ENCODE data around the gene ADTRP. TPM values are rescaled to one million over a fixed set of nuclear protein-coding genes. Genes with fewer than 3 reads are reported as not detected.

ADTRP gene
- total and polyA plus RNA-seq, 5 donors = 0.05 to 0.59 (median 0.42) TPM; not detected in 2

GRCh38 chr6:11785415-11785773 is 6.8 kb upstream of the ADTRP start:
- DNase-seq (no peak), ATAC-seq (no peak)
- Histone ChIP-seq H3K4me1 (ENCODE audit: control insufficient read depth, insufficient read depth, low read length) (no peaks in the 10 kb centered on the region), H3K4me3 (ENCODE audit: low read length) (no peak overlapping the region), H3K27me3 (ENCODE audit: control insufficient read depth, insufficient read depth) (no peaks in the 10 kb centered on the region), H3K9me3 (ENCODE audit: control insufficient read depth, low read length) (no peaks in the 10 kb centered on the region), H3K27ac (ENCODE audit: low read length) (no peak overlapping the region)
- WGBS = 74% methylated on average over 5 of the region's 5 CpGs
- intact Hi-C loops (cut with DNase I) = no loop called here

DNA sequence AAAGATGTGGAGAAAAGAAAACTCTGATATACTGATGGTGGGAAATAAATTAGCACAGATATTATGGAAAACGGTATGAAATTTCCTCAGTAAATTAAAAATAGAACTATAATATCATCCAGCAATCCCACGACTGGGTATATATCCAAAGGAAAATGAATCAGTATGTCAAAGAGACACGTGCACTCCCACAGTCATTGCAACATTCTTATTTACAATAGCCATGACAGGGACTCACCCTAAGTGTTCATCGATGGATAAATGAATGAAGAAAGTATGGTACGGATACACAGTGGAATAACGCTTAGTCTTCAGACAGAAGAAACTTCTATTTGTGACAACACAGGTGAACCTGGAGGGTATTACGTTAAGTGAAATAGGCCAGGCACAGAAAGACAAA is 5.7 kb upstream of the ADTRP start:
- Histone ChIP-seq H3K4me3 (ENCODE audit: low read length) (no peak overlapping the region), H3K9me3 (ENCODE audit: control insufficient read depth, low read length) (no peaks in the 10 kb centered on the region), H3K27me3 (ENCODE audit: control insufficient read depth, insufficient read depth) (no peaks in the 10 kb centered on the region), H3K27ac (ENCODE audit: low read length) (no peak overlapping the region), H3K4me1 (ENCODE audit: control insufficient read depth, insufficient read depth, low read length) (no peaks in the 10 kb centered on the region)
- ATAC-seq (no peak), DNase-seq (no peak)
- intact Hi-C loops (cut with DNase I) = no loop called here
- 75% methylated on average over 7 of the region's 7 CpGs for WGBS

GRCh38 chr6:11783524-11784064 is 5.0 kb upstream of the ADTRP start:
- no peak for ATAC-seq
- intact Hi-C loops (cut with DNase I) = no loop called here
- WGBS = 76% methylated on average over 6 of the region's 6 CpGs

DNA sequence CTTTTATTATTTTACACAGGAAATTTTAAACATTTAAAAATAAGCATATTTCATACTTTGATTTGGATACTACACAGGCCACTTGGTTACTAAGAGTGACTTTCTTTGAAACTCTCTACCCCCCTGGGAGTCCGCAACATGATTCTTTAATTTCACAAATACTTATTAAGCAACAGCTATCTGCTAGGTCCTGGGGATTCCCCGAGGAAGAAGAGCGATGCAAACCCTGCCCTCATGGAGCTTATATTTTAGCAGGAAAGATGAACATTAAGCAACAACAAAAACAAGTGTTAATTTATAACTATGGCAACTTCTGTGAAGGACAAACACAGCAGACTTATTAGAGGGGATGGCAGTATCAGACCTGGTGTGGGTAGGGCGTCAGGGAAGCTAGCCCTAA is 3.9 kb upstream of the ADTRP start:
- WGBS = 95% methylated on average over 4 of the region's 4 CpGs
- Histone ChIP-seq H3K27me3 (ENCODE audit: control insufficient read depth, insufficient read depth) (no peaks in the 10 kb centered on the region), H3K9me3 (ENCODE audit: control insufficient read depth, low read length) (no peaks in the 10 kb centered on the region), H3K4me3 (ENCODE audit: low read length) (no peak overlapping the region), H3K4me1 (ENCODE audit: control insufficient read depth, insufficient read depth, low read length) (no peaks in the 10 kb centered on the region), H3K27ac (ENCODE audit: low read length) (no peak overlapping the region)
- intact Hi-C loops (cut with DNase I) = no loop called here
- no peak for ATAC-seq
- DNase-seq = no peak

More at GRCh38 chr6:11783524-11784064, 5.0 kb upstream of the ADTRP start:
- Histone ChIP-seq H3K27ac (ENCODE audit: low read length) (no peak overlapping the region), H3K4me1 (ENCODE audit: control insufficient read depth, insufficient read depth, low read length) (no peaks in the 10 kb centered on the region), H3K4me3 (ENCODE audit: low read length) (no peak overlapping the region), H3K27me3 (ENCODE audit: control insufficient read depth, insufficient read depth) (no peaks in the 10 kb centered on the region), H3K9me3 (ENCODE audit: control insufficient read depth, low read length) (no peaks in the 10 kb centered on the region)
- no peak for DNase-seq

DNA sequence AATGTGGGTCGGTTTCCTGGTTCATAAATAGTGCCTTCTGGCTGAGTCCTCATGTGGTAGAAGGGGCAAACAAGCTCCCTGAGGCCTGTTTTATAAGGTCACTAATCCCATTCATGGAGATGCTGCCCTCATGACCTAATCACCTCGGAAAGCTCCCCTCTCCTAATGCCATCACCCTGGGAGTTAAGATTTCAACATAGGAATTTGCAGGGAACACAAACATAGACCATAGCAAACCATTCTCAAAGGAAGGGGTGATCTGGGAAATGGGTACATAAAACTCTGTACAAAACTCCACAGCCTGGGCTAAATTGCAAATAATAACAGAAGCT is 1.5 kb upstream of the ADTRP start:
- no peak overlapping the region for H3K27ac ChIP-seq (ENCODE audit: low read length)

DNA sequence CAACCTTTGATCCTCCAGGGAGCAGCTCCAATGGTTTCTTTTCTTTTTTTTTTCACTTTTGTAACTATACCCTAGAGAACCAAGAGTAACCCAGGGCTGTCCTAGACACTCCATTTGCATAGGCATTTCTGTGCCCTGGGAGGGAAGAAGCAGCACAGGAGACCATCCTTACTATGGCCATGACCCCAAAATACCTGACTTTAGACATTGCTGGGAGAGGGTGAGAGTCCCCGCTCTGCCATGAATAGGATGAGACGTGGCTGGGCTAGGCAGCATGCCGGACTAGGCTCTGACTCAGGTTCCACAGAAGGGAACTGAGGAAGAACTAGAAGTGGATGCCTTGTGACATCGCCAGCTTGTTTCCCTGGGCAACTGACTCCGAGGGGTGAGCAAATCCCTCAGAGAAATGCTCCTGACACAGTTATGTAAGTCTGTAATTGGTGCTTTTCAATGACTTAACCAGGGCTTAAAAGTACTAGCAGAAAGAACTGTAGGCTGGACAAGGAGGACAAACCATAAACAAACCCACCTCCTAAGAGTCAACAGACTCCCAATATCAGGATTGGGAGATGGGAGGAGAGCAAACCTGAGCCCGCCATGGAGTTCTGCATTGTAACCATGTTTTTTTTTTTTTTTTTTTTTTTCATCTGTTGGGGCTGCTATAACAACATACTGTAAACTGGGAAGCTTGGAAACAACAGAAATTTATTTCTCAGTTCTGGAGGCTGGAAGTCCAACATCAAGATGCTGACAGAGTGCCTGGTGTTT is 910 bp upstream of the ADTRP start:
- ATAC-seq = peak in 1 of 2 donors; percentile 13
- H3K4me3 ChIP-seq (ENCODE audit: low read length) = no peak overlapping the region
- no peak overlapping the region for H3K27ac ChIP-seq (ENCODE audit: low read length)
- no peaks in the 10 kb centered on the region for H3K27me3 ChIP-seq (ENCODE audit: control insufficient read depth, insufficient read depth)
- DNase-seq = no peak
- H3K4me1 ChIP-seq (ENCODE audit: control insufficient read depth, insufficient read depth, low read length) = no peaks in the 10 kb centered on the region
- H3K9me3 ChIP-seq (ENCODE audit: control insufficient read depth, low read length) = no peaks in the 10 kb centered on the region
- intact Hi-C loops (cut with DNase I) = no loop called here
- 85% methylated on average over 6 of the region's 6 CpGs for WGBS

More for the DNA sequence above, 1.5 kb upstream of the ADTRP start:
- no peak for DNase-seq
- no peak overlapping the region for H3K4me3 ChIP-seq (ENCODE audit: low read length)
- WGBS = 69% methylated on average over 2 of the region's 2 CpGs
- no peaks in the 10 kb centered on the region for H3K27me3 ChIP-seq (ENCODE audit: control insufficient read depth, insufficient read depth)
- intact Hi-C loops (cut with DNase I) = no loop called here
- no peaks in the 10 kb centered on the region for H3K9me3 ChIP-seq (ENCODE audit: control insufficient read depth, low read length)
- no peak for ATAC-seq
- no peaks in the 10 kb centered on the region for H3K4me1 ChIP-seq (ENCODE audit: control insufficient read depth, insufficient read depth, low read length)

GRCh38 chr6:11778036-11778435 is 567 bp downstream of the ADTRP start:
- H3K4me1 ChIP-seq (ENCODE audit: control insufficient read depth, insufficient read depth, low read length) = no peaks in the 10 kb centered on the region

GRCh38 chr6:11775791-11776409 is 2.7 kb downstream of the ADTRP start:
- no peaks in the 10 kb centered on the region for H3K9me3 ChIP-seq (ENCODE audit: control insufficient read depth, low read length)
- DNase-seq (no peak), ATAC-seq (no peak)
- H3K4me1 ChIP-seq (ENCODE audit: control insufficient read depth, insufficient read depth, low read length) = no peaks in the 10 kb centered on the region
- no peaks in the 10 kb centered on the region for H3K27me3 ChIP-seq (ENCODE audit: control insufficient read depth, insufficient read depth)
- no peak overlapping the region for H3K4me3 ChIP-seq (ENCODE audit: low read length)
- no peak overlapping the region for H3K27ac ChIP-seq (ENCODE audit: low read length)
- intact Hi-C loops (cut with DNase I) = no loop called here
- WGBS = 93% methylated on average over 8 of the region's 8 CpGs

More at GRCh38 chr6:11778036-11778435, 567 bp downstream of the ADTRP start:
- Histone ChIP-seq H3K4me3 (ENCODE audit: low read length) (no peak overlapping the region), H3K27me3 (ENCODE audit: control insufficient read depth, insufficient read depth) (no peaks in the 10 kb centered on the region), H3K27ac (ENCODE audit: low read length) (no peak overlapping the region), H3K9me3 (ENCODE audit: control insufficient read depth, low read length) (no peaks in the 10 kb centered on the region)
- ATAC-seq (no peak), DNase-seq (no peak)
- intact Hi-C loops (cut with DNase I) = no loop called here
- 88% methylated on average over 2 of the region's 2 CpGs for WGBS

- H3K27me3 ChIP-seq (ENCODE audit: control insufficient read depth, insufficient read depth) = no peaks in the 10 kb centered on the region
- H3K4me1 ChIP-seq (ENCODE audit: control insufficient read depth, insufficient read depth, low read length) = peaks cover 5% of the 10 kb centered on the region
- no peak for ATAC-seq
- DNase-seq = no peak
- WGBS = 70% methylated on average over 4 of the region's 4 CpGs
- intact Hi-C loops (cut with DNase I) = no loop called here
- H3K4me3 ChIP-seq (ENCODE audit: low read length) = no peak overlapping the region
- H3K27ac ChIP-seq (ENCODE audit: low read length) = no peak overlapping the region
- no peaks in the 10 kb centered on the region for H3K9me3 ChIP-seq (ENCODE audit: control insufficient read depth, low read length)
These were observed 4.2 kb downstream of the ADTRP start for GRCh38 chr6:11774426-11774825.

DNA sequence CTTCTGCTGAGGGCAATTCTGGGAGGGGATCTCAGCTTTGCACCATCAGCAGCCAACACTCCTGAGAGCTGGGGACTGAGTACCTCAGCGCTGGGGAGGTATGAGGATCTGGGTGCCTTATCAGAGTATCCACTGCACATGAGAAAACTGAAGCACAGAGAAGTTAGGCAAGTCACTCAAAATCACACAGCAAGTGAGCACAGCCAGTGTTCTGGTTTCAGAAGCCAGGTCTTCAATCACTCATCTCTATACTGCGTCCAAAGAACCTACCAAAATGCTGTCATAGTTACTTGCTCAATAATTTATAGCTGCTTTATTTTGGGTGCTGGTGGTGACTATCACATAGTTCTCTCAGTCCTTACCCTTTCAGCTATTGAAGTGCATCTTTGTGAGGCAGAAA is 5.0 kb downstream of the ADTRP start:
- intact Hi-C loops (cut with DNase I) = no loop called here
- H3K4me1 ChIP-seq (ENCODE audit: control insufficient read depth, insufficient read depth, low read length) = peaks cover 5% of the 10 kb centered on the region
- no peak overlapping the region for H3K4me3 ChIP-seq (ENCODE audit: low read length)
- H3K27ac ChIP-seq (ENCODE audit: low read length) = no peak overlapping the region
- H3K27me3 ChIP-seq (ENCODE audit: control insufficient read depth, insufficient read depth) = no peaks in the 10 kb centered on the region
- DNase-seq (no peak), ATAC-seq (no peak)
- 93% methylated on average over 2 of the region's 2 CpGs for WGBS
- H3K9me3 ChIP-seq (ENCODE audit: control insufficient read depth, low read length) = no peaks in the 10 kb centered on the region

DNA sequence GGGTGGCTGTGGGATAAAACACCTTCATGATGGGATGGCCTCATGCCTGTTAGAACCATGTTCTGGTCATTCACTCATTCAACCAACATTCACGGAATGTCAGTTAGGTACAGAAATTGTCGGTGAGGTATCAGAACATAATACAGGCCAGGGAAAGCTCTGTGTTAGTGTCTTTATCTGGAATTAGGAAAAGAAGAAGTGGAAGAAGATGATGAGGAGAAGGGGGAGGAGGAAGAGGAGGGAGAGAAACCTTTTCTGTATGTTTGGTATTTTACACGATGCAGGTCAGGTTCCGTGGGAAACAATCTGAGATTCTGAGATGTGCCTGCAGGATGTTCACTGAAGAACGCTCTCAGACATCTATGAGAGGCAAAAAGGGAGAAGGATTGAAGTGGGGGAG is 5.6 kb downstream of the ADTRP start:
- 89% methylated on average over 5 of the region's 5 CpGs for WGBS
- ATAC-seq = no peak
- intact Hi-C loops (cut with DNase I) = no loop called here

More for the DNA sequence above, 5.6 kb downstream of the ADTRP start:
- Histone ChIP-seq H3K9me3 (ENCODE audit: control insufficient read depth, low read length) (no peaks in the 10 kb centered on the region), H3K27me3 (ENCODE audit: control insufficient read depth, insufficient read depth) (no peaks in the 10 kb centered on the region), H3K4me1 (ENCODE audit: control insufficient read depth, insufficient read depth, low read length) (peaks cover 5% of the 10 kb centered on the region), H3K4me3 (ENCODE audit: low read length) (no peak overlapping the region), H3K27ac (ENCODE audit: low read length) (no peak overlapping the region)
- no peak for DNase-seq

Data from right cardiac atrium (tissue), 5 donors.